ENCODE data around the gene CHM.

CHM gene

DNA sequence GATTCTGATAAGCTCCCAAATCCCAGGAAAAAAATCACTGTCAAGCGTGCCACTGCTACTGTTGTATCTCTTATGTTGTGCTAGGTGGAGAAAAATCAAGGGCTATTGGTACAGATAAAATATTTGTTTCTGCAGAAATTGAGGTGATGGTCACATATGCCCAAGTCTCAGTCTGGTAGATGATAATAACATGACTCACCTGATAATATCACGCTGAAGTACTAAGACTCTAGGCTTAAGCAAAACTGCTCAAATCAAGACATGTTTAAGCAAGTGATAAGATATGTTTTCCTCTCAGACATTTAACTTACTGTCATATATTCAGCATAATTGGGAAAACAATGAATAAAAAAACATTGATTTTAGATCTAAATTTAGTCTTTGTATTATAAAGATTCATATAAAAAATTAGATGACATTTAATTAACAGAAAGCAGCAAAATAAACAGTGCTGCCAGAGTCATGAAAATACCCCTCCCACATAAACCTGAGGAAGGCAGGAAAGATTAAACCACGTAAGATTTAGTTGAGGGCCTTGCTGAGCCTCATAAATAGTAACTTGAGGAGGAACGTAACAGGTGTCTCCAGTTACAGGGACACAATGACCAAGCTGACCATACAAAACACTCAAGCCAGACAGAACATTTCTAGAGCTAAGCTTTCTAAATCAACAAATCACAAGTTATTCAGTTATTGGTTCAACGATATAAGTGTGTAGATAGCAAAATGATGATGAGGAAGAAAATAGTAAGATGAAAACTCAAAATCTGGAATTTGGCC, 143.5 kb downstream of the CHM start:
- Histone ChIP-seq H3K9me3 (ENCODE audit: low read length) (no peaks in the 10 kb centered on the region), H3K27me3 (ENCODE audit: control insufficient read depth in 1 of 2, insufficient read depth in 2 of 2, low read length in 2 of 2) (no peaks in the 10 kb centered on the region), H3K27ac (ENCODE audit: low read depth, low read length) (no peak overlapping the region), H3K9ac (ENCODE audit: low read length) (no peak overlapping the region), H3K4me1 (ENCODE audit: insufficient read depth, low read length) (no peaks in the 10 kb centered on the region), H3K4me3 (ENCODE audit: low read depth in 1 of 2, low read length in 2 of 2) (no peak overlapping the region), H3K36me3 (ENCODE audit: insufficient read depth, low read length) (no peaks in the 10 kb centered on the region)

DNA sequence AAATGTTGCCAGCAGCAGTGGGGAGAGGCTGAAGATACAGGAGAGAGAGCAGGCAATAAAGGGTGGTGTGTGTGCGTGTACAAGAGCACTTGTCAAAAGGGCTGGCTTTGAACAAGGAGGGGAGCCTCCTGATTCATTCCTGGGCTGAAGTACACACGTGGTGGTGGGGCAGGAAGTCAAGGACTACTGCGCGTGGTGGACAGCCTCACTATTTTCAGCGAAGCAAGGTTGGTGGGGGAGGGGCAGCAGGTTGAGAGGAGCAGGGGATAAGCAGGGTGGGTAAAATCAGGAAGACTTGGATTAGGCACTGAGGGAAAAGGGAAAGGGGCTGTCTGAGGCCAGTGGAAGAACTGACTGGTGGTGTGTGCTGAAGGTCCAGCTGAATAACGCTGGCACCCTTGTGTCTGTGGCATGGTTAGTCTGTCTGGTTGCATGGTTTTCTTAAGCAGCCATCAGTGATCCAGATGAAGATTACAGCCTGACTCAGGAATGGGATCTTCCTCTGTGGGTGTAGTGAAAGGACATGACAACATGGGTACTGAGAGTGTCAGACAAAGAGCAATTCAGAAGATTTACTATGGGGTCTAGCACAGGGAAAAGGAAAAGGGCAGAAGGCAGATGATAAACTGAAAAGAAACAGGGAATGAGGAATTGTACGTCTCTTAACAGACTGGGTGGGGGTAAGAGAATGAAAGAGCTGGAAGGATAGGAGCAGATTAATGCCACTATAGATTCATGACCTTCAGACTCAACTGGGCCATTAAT, 149.8 kb downstream of the CHM start:
- no peaks in the 10 kb centered on the region for H3K9me3 ChIP-seq (ENCODE audit: low read length)
- H3K27ac ChIP-seq (ENCODE audit: low read depth, low read length) = no peak overlapping the region
- no peaks in the 10 kb centered on the region for H3K36me3 ChIP-seq (ENCODE audit: insufficient read depth, low read length)

DNA sequence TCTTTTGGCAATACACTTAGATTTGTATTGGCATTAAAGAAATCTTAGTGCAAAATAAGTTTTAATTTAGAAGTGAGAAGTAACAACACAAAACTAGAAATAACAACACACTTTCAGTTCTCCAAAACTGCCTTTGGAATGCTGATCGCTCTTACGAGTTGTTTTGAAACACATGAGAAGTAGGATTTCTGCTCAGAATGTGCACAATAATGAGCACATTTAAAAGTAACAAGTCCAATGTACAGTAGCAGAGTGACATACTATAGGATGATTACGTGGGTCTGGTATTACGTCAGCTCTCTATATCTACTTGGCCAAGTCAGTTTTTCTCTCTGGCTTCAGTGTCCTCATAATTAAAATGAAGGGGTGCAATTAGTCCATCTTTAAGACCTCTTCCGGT, 164.8 kb downstream of the CHM start:
- no peaks in the 10 kb centered on the region for H3K4me1 ChIP-seq (ENCODE audit: insufficient read depth, low read length)
- H3K9ac ChIP-seq (ENCODE audit: low read length) = no peak overlapping the region
- H3K9me3 ChIP-seq (ENCODE audit: low read length) = no peaks in the 10 kb centered on the region
- no peak overlapping the region for H3K4me3 ChIP-seq (ENCODE audit: low read depth in 1 of 2, low read length in 2 of 2)
- no peaks in the 10 kb centered on the region for H3K27me3 ChIP-seq (ENCODE audit: control insufficient read depth in 1 of 2, insufficient read depth in 2 of 2, low read length in 2 of 2)
- H3K27ac ChIP-seq (ENCODE audit: low read depth, low read length) = no peak overlapping the region
- H3K36me3 ChIP-seq (ENCODE audit: insufficient read depth, low read length) = no peaks in the 10 kb centered on the region

More for the DNA sequence above, 149.8 kb downstream of the CHM start:
- Histone ChIP-seq H3K4me1 (ENCODE audit: insufficient read depth, low read length) (no peaks in the 10 kb centered on the region), H3K9ac (ENCODE audit: low read length) (no peak overlapping the region), H3K4me3 (ENCODE audit: low read depth in 1 of 2, low read length in 2 of 2) (no peak overlapping the region), H3K27me3 (ENCODE audit: control insufficient read depth in 1 of 2, insufficient read depth in 2 of 2, low read length in 2 of 2) (no peaks in the 10 kb centered on the region)

DNA sequence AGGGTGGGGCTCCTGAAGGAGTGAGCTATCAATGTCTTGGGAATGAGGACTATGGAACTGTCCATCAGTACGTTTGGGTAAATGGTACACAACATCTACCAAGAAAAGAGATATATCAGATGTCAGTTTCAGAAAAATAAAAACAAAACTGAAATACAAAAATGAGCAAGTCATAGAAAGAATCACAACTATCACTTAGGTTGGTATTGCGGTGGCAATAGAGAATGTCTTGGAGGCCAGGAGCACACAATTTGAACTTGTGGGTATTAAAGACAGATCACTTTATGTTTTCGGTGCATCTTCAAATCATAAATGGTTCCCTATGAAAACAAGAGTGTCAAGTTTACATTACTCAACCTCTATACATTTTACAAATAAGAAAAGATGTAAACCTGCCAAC, 176.8 kb downstream of the CHM start:
- Histone ChIP-seq H3K36me3 (ENCODE audit: insufficient read depth, low read length) (no peaks in the 10 kb centered on the region), H3K9ac (ENCODE audit: low read length) (no peak overlapping the region), H3K4me3 (ENCODE audit: low read depth in 1 of 2, low read length in 2 of 2) (no peak overlapping the region), H3K27ac (ENCODE audit: low read depth, low read length) (no peak overlapping the region), H3K9me3 (ENCODE audit: low read length) (no peaks in the 10 kb centered on the region), H3K27me3 (ENCODE audit: control insufficient read depth in 1 of 2, insufficient read depth in 2 of 2, low read length in 2 of 2) (no peaks in the 10 kb centered on the region), H3K4me1 (ENCODE audit: insufficient read depth, low read length) (no peaks in the 10 kb centered on the region)

DNA sequence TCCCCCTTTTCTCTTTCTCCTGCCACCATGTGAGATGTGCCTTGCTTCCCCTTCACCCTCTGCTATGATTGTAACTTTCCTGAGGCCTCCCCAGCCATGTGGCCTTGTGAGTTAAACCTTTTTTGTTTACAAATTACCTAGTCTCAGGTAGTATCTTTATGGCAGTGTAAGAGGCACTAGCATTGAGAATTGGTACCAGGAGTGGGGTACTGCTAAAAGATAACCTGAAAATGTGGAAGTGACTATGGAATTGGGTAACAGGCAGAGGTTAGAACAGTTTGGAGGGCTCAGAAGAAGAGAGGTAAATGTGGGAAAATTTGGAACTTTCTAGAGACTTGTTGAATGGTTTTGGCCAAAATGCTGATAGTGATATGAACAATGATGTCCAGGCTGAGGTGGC, 182.0 kb downstream of the CHM start:
- H3K9me3 ChIP-seq (ENCODE audit: low read length) = no peaks in the 10 kb centered on the region
- no peaks in the 10 kb centered on the region for H3K36me3 ChIP-seq (ENCODE audit: insufficient read depth, low read length)

DNA sequence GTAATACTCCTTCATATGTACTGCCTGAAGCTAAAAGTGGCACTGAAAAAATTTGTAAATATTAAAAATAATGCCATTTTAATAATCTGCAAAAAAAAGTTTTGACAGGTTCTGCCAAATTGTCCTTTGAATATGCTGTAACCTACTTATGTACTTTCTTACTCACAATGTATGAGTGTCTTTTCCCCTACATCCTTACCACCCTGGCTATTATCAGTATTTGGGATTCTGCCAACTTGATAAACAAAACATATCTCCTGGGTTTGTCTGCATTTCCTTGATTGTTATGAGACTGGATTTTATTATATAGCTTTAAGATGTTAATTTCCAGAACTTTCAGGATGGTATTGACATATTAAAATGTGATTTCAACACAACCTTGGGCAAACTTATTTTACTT, 187.9 kb downstream of the CHM start:
- H3K4me1 ChIP-seq (ENCODE audit: insufficient read depth, low read length) = no peaks in the 10 kb centered on the region

More for the DNA sequence above, 182.0 kb downstream of the CHM start:
- no peak overlapping the region for H3K9ac ChIP-seq (ENCODE audit: low read length)
- H3K27me3 ChIP-seq (ENCODE audit: control insufficient read depth in 1 of 2, insufficient read depth in 2 of 2, low read length in 2 of 2) = no peaks in the 10 kb centered on the region
- no peak overlapping the region for H3K27ac ChIP-seq (ENCODE audit: low read depth, low read length)
- no peaks in the 10 kb centered on the region for H3K4me1 ChIP-seq (ENCODE audit: insufficient read depth, low read length)
- H3K4me3 ChIP-seq (ENCODE audit: low read depth in 1 of 2, low read length in 2 of 2) = no peak overlapping the region

DNA sequence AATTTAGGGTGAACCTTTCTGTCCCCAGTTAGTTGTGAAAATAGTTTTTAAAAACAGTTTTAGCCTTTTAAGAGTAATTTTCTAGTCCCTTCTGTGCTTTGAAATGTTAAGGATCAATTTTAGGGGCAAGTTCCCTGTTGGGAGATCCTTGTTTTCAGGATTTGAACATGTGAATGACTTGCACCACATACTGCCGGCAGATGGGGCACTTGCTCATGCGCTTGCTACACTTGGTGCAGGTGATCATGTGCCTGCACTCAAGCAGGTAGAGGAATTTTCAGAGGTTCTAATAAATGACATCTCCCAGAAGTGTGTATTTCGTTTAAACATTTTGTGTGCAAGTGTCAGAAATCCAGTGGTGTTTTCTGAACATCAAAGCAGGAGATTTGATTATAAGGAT, 195.9 kb downstream of the CHM start:
- Histone ChIP-seq H3K4me3 (ENCODE audit: low read depth in 1 of 2, low read length in 2 of 2) (no peak overlapping the region), H3K4me1 (ENCODE audit: insufficient read depth, low read length) (no peaks in the 10 kb centered on the region), H3K9me3 (ENCODE audit: low read length) (no peaks in the 10 kb centered on the region), H3K27ac (ENCODE audit: low read depth, low read length) (no peak overlapping the region), H3K27me3 (ENCODE audit: control insufficient read depth in 1 of 2, insufficient read depth in 2 of 2, low read length in 2 of 2) (no peaks in the 10 kb centered on the region), H3K36me3 (ENCODE audit: insufficient read depth, low read length) (no peaks in the 10 kb centered on the region), H3K9ac (ENCODE audit: low read length) (no peak overlapping the region)

More for the DNA sequence above, 187.9 kb downstream of the CHM start:
- Histone ChIP-seq H3K4me3 (ENCODE audit: low read depth in 1 of 2, low read length in 2 of 2) (no peak overlapping the region), H3K36me3 (ENCODE audit: insufficient read depth, low read length) (no peaks in the 10 kb centered on the region), H3K9ac (ENCODE audit: low read length) (no peak overlapping the region), H3K27ac (ENCODE audit: low read depth, low read length) (no peak overlapping the region), H3K27me3 (ENCODE audit: control insufficient read depth in 1 of 2, insufficient read depth in 2 of 2, low read length in 2 of 2) (no peaks in the 10 kb centered on the region), H3K9me3 (ENCODE audit: low read length) (no peaks in the 10 kb centered on the region)

DNA sequence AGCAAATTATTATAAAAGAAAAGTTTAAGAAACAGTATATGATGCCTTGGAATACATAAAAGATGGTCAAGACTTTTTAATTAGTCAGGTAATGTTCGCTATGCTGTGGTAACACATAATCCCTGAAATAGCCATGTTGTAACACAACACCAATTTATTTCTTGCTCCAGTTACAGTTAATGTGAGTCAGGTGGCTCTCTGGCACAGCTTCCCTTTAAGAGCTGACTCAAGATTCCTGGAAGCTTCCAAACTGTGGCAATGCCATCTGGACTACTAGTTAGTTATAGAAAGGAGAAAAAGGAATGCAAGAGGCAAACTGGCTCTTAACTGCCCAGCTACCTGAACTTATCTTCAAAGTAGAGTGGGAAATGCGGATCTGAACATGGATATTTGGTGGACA, 210.5 kb downstream of the CHM start:
- H3K4me3 ChIP-seq (ENCODE audit: low read depth in 1 of 2, low read length in 2 of 2) = no peak overlapping the region
- H3K9ac ChIP-seq (ENCODE audit: low read length) = no peak overlapping the region
- no peaks in the 10 kb centered on the region for H3K36me3 ChIP-seq (ENCODE audit: insufficient read depth, low read length)
- no peaks in the 10 kb centered on the region for H3K27me3 ChIP-seq (ENCODE audit: control insufficient read depth in 1 of 2, insufficient read depth in 2 of 2, low read length in 2 of 2)
- no peaks in the 10 kb centered on the region for H3K9me3 ChIP-seq (ENCODE audit: low read length)
- no peaks in the 10 kb centered on the region for H3K4me1 ChIP-seq (ENCODE audit: insufficient read depth, low read length)
- H3K27ac ChIP-seq (ENCODE audit: low read depth, low read length) = no peak overlapping the region

DNA sequence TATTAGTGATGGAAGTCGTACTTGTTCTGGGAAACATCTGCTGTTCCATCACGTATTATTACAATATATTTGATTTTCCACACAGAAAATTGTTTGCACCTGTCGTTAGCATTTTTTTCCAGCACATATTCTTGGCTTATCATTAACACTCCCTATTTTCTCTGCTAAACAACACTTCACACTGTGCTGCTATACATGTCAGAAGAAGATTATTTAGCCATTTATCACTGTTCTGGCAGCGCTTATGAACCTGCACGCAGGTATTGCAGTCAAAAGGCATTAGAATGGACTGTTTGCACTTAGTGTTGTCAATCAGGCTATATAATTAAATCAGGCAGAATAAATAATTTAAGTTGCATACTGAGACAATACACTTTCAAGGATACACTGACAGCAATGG, 218.6 kb downstream of the CHM start:
- Histone ChIP-seq H3K27ac (ENCODE audit: low read depth, low read length) (no peak overlapping the region), H3K9ac (ENCODE audit: low read length) (no peak overlapping the region), H3K9me3 (ENCODE audit: low read length) (no peaks in the 10 kb centered on the region), H3K4me1 (ENCODE audit: insufficient read depth, low read length) (no peaks in the 10 kb centered on the region), H3K36me3 (ENCODE audit: insufficient read depth, low read length) (no peaks in the 10 kb centered on the region), H3K27me3 (ENCODE audit: control insufficient read depth in 1 of 2, insufficient read depth in 2 of 2, low read length in 2 of 2) (no peaks in the 10 kb centered on the region), H3K4me3 (ENCODE audit: low read depth in 1 of 2, low read length in 2 of 2) (no peak overlapping the region)

DNA sequence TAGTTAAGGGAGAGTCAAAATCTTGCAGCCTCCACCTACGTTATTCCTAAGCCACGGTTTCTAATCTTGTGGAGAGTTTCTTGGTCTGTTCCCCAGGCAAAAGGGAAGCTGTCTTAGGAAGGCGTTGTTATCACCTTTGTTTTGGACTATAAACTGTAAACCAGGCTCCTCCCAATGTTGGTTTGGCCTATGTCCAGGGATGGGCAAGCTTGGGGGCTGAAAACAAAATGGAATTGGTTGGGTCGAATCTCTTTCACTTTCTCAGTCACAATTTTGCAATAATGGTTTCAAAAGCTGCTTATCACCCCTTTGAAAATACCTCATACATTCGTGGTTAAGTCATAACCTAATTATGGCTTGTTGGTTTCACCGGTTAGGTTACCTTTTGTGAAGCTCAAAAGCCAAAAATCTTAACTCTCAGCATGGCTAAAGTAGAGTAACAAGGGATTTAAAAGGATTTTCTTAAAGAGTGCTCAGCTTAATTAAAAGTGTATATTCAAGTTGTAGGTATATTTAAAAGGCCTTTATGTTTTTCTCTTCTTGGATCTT, 232.1 kb downstream of the CHM start:
- H3K4me1 ChIP-seq (ENCODE audit: insufficient read depth, low read length) = no peaks in the 10 kb centered on the region
- H3K9me3 ChIP-seq (ENCODE audit: low read length) = peaks cover 13% of the 10 kb centered on the region
- no peak overlapping the region for H3K4me3 ChIP-seq (ENCODE audit: low read depth in 1 of 2, low read length in 2 of 2)
- H3K27me3 ChIP-seq (ENCODE audit: control insufficient read depth in 1 of 2, insufficient read depth in 2 of 2, low read length in 2 of 2) = no peaks in the 10 kb centered on the region
- no peak overlapping the region for H3K27ac ChIP-seq (ENCODE audit: low read depth, low read length)
- H3K36me3 ChIP-seq (ENCODE audit: insufficient read depth, low read length) = no peaks in the 10 kb centered on the region
- no peak overlapping the region for H3K9ac ChIP-seq (ENCODE audit: low read length)
